Activated T-cell treated with anti-CD3 and anti-CD28 coated beads, Interleukin-2, amount 50 U/mL, for 48 hours (primary cell): ENCODE results near the gene ZNF524.
"Not testable (repeated sequence)": the region's sequence is repeated elsewhere in the genome, so short reads cannot be mapped to it uniquely, and the experiment has no call there.

Source experiments
- DNase-seq, 2 experiments: peaks; one replicate each; pipeline ENCODE4 v3.0.0-alpha.2; 2020

The ZNF524 gene

GRCh38 chr19:55599842-55600661 lies at the start of gene ZNF524:
Gene ZNF524 (plus strand): TSS chr19:55600288. CDS start chr19:55602113, 1,825 bp downstream.
- peak; percentile 89 to 92 for DNase-seq

GRCh38 chr19:55550321-55550650 lies 49.8 kb upstream of the ZNF524 start:
- DNase-seq, result no peak

- DNase-seq, result no peak
These were observed 47.9 kb upstream of the ZNF524 start for GRCh38 chr19:55552206-55552605.

GRCh38 chr19:55552620-55553019 lies 47.5 kb upstream of the ZNF524 start:
- DNase-seq, result no peak

GRCh38 chr19:55553217-55554182 lies 46.6 kb upstream of the ZNF524 start:
- no peak for DNase-seq

GRCh38 chr19:55554302-55554701 lies 45.8 kb upstream of the ZNF524 start:
- DNase-seq, result no peak

GRCh38 chr19:55554741-55555152 lies 45.3 kb upstream of the ZNF524 start:
- DNase-seq, result no peak

- no peak for DNase-seq
These were observed 40.4 kb upstream of the ZNF524 start for GRCh38 chr19:55559684-55560083.

- DNase-seq, result no peak
These were observed 36.8 kb upstream of the ZNF524 start for GRCh38 chr19:55563261-55563690.

- DNase-seq, result no peak
These were observed 33.3 kb upstream of the ZNF524 start for GRCh38 chr19:55566823-55567222.

GRCh38 chr19:55567708-55568328 lies 32.3 kb upstream of the ZNF524 start:
- no peak for DNase-seq

- not testable (repeated sequence) for DNase-seq
These were observed 30.6 kb upstream of the ZNF524 start for GRCh38 chr19:55569477-55569876.

GRCh38 chr19:55573929-55574328 lies 26.2 kb upstream of the ZNF524 start:
- DNase-seq, result not testable (repeated sequence)

GRCh38 chr19:55576746-55577145 lies 23.3 kb upstream of the ZNF524 start:
- no peak for DNase-seq

GRCh38 chr19:55578031-55578760 lies 21.9 kb upstream of the ZNF524 start:
- DNase-seq, result no peak

- DNase-seq, result no peak
These were observed 21.0 kb upstream of the ZNF524 start for GRCh38 chr19:55578761-55579747.

- peak in 1 of 2 experiments; percentile 37 for DNase-seq
These were observed 20.1 kb upstream of the ZNF524 start for GRCh38 chr19:55579766-55580621.

GRCh38 chr19:55580628-55581144 lies 19.4 kb upstream of the ZNF524 start, which contains the start of gene ZNF579:
Gene ZNF579 (minus strand): TSS chr19:55580848. CDS start chr19:55579639, 1,209 bp downstream.
- peak; percentile 88 to 90 for DNase-seq

GRCh38 chr19:55581145-55581822 lies 18.8 kb upstream of the ZNF524 start:
- DNase-seq, result no peak
